GM18873 (cell line): ENCODE results near the gene GLTPD2.

Source experiments
- ATAC-seq: cut with Tn5 transposase; IDR thresholded peaks from one replicate; pipeline ENCODE4 v1.9.1; 2021; ENCODE audit warnings: mild to moderate bottlenecking, moderate library complexity, moderate number of reproducible peaks; ENCODE audit not compliant: unreplicated experiment, low FRiP score

GLTPD2 gene

GRCh38 chr17:4788807-4789700 lies at the start of gene GLTPD2:
GLTPD2 (plus strand) TSS chr17:4788964; CDS start chr17:4789012, 48 bp downstream.
- ATAC-seq: peak; percentile 6

DNA sequence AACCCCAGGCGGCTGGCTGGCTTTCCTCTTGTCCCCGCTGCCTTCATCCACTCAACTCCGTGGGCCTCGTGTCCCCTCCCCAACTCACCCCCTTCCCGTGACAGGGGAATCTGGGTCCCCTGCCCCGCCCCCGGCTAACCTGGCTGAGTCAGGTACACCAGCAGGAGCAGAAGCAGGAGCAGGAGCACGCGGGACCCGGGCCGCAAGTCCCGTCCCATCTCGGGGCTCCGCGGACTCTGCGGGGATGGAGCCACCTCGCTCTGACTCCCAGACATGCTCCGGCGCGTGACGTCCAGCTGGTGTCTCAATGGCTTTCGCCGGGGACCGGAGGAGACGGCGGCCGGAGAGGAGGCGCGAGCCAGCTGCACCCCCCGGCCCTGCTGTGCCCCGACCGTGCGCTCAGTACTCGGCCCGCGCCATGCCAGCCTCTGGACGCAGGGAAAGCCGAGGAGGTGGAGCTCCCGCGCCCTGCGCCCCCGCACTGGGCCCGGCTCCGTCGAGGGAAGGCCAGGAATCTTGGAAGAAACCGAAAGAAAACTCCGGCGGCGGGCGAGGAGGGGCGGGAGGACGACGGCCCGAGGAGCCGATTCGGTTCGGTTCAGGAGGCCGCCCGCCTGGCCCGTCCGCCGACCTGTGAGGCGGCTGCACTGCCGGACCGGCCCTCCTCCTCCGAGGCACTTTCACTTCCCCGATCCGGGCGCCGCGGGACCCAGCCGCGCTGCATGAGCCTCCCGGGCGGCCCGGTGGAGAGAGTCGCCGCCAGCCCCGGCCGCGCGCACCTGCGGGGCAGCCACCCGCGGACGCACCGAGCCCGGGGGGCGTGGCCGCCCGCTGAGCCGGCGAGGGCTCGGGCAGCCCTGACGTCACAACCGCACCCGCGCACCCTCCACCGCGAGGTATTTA lies 49.4 kb upstream of the GLTPD2 start, which contains the start of the genes CXCL16 and ZMYND15:
Gene CXCL16, minus strand, starts transcription at position 807 of the 903 bp plus-strand sequence. Its CDS starts 589 bp downstream, at position 218.
Gene ZMYND15, plus strand, starts transcription at position 712 of the 903 bp plus-strand sequence. CDS start 716 bp downstream, outside the sequence.
- ATAC-seq: no peak

DNA sequence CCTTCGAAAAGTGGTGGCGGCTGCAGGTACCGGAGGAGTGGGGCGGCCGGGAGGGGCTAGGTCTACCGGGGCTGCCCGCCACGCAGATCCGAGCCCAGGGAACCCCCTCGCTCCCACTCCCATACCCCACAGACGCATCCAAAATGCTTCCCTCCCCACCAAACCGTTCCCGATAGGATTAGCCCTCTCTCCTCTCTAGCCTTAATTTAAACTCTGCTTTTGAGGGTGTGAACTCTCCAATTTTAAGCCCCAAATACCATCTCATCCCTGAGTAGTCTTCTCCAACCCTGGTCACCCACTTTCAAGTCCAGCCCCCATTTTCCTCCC lies 48.8 kb upstream of the GLTPD2 start:
- ATAC-seq: no peak

GRCh38 chr17:4740584-4740983 lies 48.2 kb upstream of the GLTPD2 start:
- ATAC-seq: no peak

- no peak for ATAC-seq
Measured at GRCh38 chr17:4741544-4741943, 47.2 kb upstream of the GLTPD2 start.

- ATAC-seq: no peak
Measured at GRCh38 chr17:4742133-4742532, 46.6 kb upstream of the GLTPD2 start.

DNA sequence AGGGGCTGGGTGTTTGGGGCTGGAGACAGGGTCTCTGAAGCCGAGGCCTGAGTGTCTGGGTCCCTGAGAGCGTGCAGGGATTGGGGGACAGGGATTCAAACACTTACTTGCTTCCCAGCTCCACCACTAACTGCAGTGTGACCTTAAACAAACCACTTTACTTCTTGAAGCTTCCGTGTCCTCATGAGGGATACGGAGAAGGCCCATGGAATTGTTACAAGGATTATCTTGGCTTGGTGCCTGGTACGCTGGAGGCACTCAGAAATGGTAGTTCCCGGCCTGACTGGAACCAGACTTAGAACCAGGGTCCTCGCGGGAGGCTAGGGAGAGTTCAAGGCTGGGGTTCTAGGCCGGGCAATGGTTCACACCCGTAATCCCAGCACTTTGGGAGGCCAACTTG lies 46.1 kb upstream of the GLTPD2 start:
- no peak for ATAC-seq

DNA sequence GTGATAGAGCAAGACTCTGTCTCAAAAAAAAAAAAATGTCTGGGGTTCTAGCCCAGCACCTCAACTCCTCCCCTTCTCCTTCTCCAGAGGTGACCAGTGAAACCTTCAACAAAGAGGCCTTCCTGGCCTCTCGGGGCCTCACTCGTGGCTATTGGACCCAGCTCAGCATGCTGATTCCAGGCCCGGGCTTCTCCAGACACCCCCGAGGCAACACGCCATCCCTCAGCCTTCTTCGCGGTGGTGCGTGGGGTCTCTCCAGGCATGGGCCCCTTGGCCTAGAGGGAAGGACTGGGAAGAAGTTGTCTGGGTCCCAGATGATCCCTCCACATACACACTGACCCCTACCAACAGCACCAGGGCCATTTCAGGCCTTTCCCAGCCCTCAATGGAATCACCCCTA lies 45.5 kb upstream of the GLTPD2 start:
- no peak for ATAC-seq

DNA sequence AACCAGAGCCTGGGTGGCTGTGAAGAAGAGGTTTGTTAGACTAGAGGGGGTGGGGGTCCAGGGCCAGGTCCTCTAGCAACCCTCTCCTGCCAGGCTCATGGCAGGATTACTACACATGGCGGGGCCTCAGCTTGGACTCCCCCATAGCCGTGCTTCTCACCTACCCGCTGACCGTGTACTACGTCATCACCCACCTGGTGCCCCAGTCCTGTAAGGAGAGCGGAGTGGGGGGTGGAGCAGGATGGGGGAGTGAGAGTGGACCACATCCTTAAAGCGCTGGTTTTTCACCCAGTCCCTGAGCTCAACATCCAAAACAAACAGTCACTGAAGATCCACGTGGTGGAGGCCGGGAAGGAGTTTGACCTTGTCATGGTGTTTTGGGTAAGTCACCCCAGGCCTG lies 44.9 kb upstream of the GLTPD2 start:
- ATAC-seq: no peak

GRCh38 chr17:4744999-4745969 lies 43.5 kb upstream of the GLTPD2 start:
- ATAC-seq: no peak

- ATAC-seq: no peak
Measured at GRCh38 chr17:4747847-4748246, 40.9 kb upstream of the GLTPD2 start.

- no peak for ATAC-seq
Measured at GRCh38 chr17:4748686-4749085, 40.1 kb upstream of the GLTPD2 start.

GRCh38 chr17:4750606-4751005 lies 38.2 kb upstream of the GLTPD2 start:
- ATAC-seq: no peak

GRCh38 chr17:4751932-4752331 lies 36.8 kb upstream of the GLTPD2 start:
- ATAC-seq: no peak

DNA sequence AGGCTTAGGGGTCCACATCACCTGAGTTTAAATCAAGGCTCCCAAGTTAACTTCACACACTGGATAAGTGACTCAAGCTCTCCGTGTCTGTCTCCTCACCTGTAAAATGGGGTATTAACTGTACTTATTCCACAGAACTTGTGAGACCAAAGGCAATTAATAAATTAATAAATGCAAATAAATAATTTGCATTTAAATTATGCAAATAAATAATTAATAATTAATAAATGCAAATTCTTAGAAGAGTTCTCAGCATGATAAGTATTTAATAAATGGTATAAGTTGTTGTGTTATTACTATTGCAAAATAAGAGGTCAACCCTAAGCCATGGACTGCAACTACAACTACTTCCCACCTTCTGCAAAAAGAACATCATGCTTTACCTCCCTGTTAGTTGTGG lies 35.4 kb upstream of the GLTPD2 start:
- no peak for ATAC-seq

- no peak for ATAC-seq
Measured at GRCh38 chr17:4759776-4760236, 29.0 kb upstream of the GLTPD2 start.

GRCh38 chr17:4764595-4764994 lies 24.2 kb upstream of the GLTPD2 start:
- no peak for ATAC-seq

- no peak for ATAC-seq
Measured at GRCh38 chr17:4766201-4766600, 22.6 kb upstream of the GLTPD2 start.

DNA sequence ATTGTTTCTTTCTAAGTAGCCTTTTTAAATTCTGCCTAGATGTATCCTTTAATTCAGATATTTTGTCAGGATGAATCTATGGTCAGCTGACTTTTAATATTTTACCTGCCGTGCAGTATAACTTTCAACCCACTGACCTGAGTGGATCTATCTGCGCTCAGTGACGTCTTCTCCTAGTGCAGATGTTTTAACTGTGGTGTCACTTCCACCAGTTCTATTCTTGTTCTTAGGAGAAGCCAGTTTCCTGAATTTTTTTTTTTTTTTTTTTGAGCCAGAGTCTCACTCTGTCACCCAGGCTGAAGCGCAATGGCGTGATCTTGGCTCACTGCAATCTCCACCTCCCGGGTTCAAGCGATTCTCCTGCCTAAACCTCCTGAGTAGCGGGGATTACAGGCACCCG lies 22.0 kb upstream of the GLTPD2 start:
- no peak for ATAC-seq

DNA sequence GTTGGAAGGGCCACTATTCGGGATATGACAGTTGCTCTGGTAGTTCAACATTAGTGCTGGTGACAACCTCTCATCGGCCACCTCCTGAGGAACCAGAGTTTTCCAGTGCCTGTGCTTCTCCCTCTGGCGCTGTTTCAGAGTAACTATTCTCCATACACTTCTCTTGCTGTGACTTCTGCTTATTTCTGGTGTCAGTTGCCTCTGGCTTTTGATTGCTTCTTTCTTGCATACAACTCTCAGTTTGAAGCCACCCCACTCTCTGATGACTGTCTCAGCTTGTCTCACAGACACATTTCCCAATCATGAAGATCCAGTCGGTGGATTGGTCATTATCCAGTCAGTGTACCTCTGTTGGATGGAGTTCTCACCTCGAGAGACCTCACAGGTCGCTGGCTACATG lies 20.5 kb upstream of the GLTPD2 start:
- ATAC-seq: no peak
